SK-N-SH treated with all-trans-retinoic acid at 6 μM for 48 hours (cell line): Measurements from ENCODE around the gene FAM151A.

Experiments
- ATAC-seq: fragments of 200-7000 bp; cut with Tn5 transposase; 3 replicates; pipeline ENCODE4 v1.9.1; 2020; ENCODE audit warnings: mild to moderate bottlenecking, moderate library complexity
- BACH2 ChIP-seq: fragments of 250-450 bp; sonication (Bioruptor Pico); IDR thresholded peaks from 2 replicates; pipeline ENCODE4 v1.9.0; 2021; ENCODE audit warnings: mild to moderate bottlenecking, borderline replicate concordance
- CREB5 ChIP-seq: fragments of 250-450 bp; sonication (Bioruptor Pico); IDR thresholded peaks from 2 replicates; pipeline ENCODE4 v1.5.1; 2020; ENCODE audit warnings: low read depth, mild to moderate bottlenecking, moderate library complexity
- CSDC2 ChIP-seq: fragments of 250-450 bp; sonication (Bioruptor Pico); IDR thresholded peaks from 2 replicates; pipeline ENCODE4 v1.5.0; 2020; ENCODE audit warnings: mild to moderate bottlenecking, moderate library complexity
- ESRRG ChIP-seq: fragments of 250-450 bp; sonication (Bioruptor Pico); IDR thresholded peaks from 2 replicates; pipeline ENCODE4 v1.6.1; 2021; ENCODE audit warnings: mild to moderate bottlenecking
- GLIS3 ChIP-seq: fragments of 250-450 bp; sonication (Bioruptor Pico); IDR thresholded peaks from 2 replicates; pipeline ENCODE4 v1.5.0; 2020; ENCODE audit warnings: mild to moderate bottlenecking, moderate library complexity
- ISL1 ChIP-seq: fragments of 250-450 bp; sonication (Bioruptor Pico); IDR thresholded peaks from 2 replicates; pipeline ENCODE4 v2.1.2; 2022; ENCODE audit warnings: mild to moderate bottlenecking, moderate library complexity
- OSR1 ChIP-seq: fragments of 250-450 bp; sonication (Bioruptor Pico); IDR thresholded peaks from 2 replicates; pipeline ENCODE4 v1.8.0; 2022; ENCODE audit warnings: moderate library complexity, mild to moderate bottlenecking, inconsistent platforms
- PPARA ChIP-seq: fragments of 250-450 bp; sonication (Bioruptor Pico); IDR thresholded peaks from 2 replicates; pipeline ENCODE4 v1.5.0; 2020; ENCODE audit warnings: mild to moderate bottlenecking, borderline replicate concordance
- RARB ChIP-seq: fragments of 250-450 bp; sonication (Bioruptor Pico); IDR thresholded peaks from 2 replicates; pipeline ENCODE4 v1.8.0; 2021; ENCODE audit warnings: mild to moderate bottlenecking, moderate library complexity
- SNAI2 ChIP-seq: fragments of 250-450 bp; sonication (Bioruptor Pico); IDR thresholded peaks from 2 replicates; pipeline ENCODE4 v1.5.0; 2020; ENCODE audit warnings: mild to moderate bottlenecking, moderate library complexity
- TCF4 ChIP-seq: fragments of 250-450 bp; sonication (Bioruptor Pico); IDR thresholded peaks from 2 replicates; pipeline ENCODE4 v1.8.0; 2021; ENCODE audit warnings: mild to moderate bottlenecking, moderate library complexity, borderline replicate concordance
- ZC3H10 ChIP-seq: fragments of 250-450 bp; sonication (Bioruptor Pico); IDR thresholded peaks from 2 replicates; pipeline ENCODE4 v1.5.1; 2021; ENCODE audit warnings: mild to moderate bottlenecking, moderate library complexity
- ZFP3 ChIP-seq: fragments of 250-450 bp; sonication (Bioruptor Pico); IDR thresholded peaks from 2 replicates; pipeline ENCODE4 v1.5.0; 2020; ENCODE audit warnings: mild to moderate bottlenecking, moderate library complexity
- ZFP30 ChIP-seq: fragments of 450-650 bp; formaldehyde crosslinking; IDR thresholded peaks from 2 replicates; pipeline ENCODE4 v1.5.0; 2022; ENCODE audit warnings: mild to moderate bottlenecking, moderate library complexity
- ZNF565 ChIP-seq: fragments of 450-650 bp; formaldehyde crosslinking; conservative IDR thresholded peaks from 2 replicates; pipeline ENCODE4 v1.5.0; 2020; ENCODE audit warnings: low read depth, mild to moderate bottlenecking, moderate library complexity
- ZNF70 ChIP-seq: fragments of 450-650 bp; formaldehyde crosslinking; IDR thresholded peaks from 2 replicates; pipeline ENCODE4 v1.5.0; 2020; ENCODE audit warnings: mild to moderate bottlenecking, moderate library complexity
- ZNF8 ChIP-seq: fragments of 450-650 bp; formaldehyde crosslinking; IDR thresholded peaks from 2 replicates; pipeline ENCODE4 v1.5.0; 2020; ENCODE audit warnings: mild to moderate bottlenecking, moderate library complexity
- TF ChIP-seq, protein P1 (sequence below): fragments of 250-450 bp; sonication (Bioruptor Pico); IDR thresholded peaks from 2 replicates; pipeline ENCODE4 v1.5.0; 2020; ENCODE audit warnings: mild to moderate bottlenecking, moderate library complexity
- TF ChIP-seq, protein P2 (sequence below): fragments of 250-450 bp; sonication (Bioruptor Pico); IDR thresholded peaks from 2 replicates; pipeline ENCODE4 v1.8.0; 2021; ENCODE audit warnings: low read depth, mild to moderate bottlenecking, moderate library complexity, borderline replicate concordance
- TF ChIP-seq, protein P3 (sequence below): fragments of 250-450 bp; sonication (Bioruptor Pico); IDR thresholded peaks from 2 replicates; pipeline ENCODE4 v1.5.1; 2021; ENCODE audit warnings: mild to moderate bottlenecking, moderate library complexity

Gene FAM151A

DNA sequence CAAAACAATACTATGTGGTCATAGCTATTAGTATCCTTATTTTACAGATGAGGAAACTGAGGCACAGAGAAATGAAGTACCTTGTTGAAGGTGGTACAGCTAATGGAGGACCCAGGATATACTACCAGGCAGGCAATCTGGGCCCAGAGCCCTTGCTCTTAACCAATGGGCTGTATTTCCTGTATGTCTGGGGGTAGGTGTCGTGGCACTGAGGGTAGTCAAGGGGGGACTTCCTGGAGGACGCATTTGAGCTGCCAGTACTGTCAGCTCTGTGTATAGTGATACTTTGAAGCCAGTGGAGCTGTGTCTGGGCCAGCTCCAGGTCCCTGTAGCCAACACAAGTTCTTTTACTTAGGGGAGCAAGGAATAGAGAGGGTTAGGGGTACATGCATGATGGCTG is 34.9 kb downstream of the FAM151A start (continued):
- TF ChIP-seq TCF4 (no peak), ESRRG (CRISPR knock-in tag) (no peak), ZNF8 (CRISPR knock-in tag) (no peak)

DNA sequence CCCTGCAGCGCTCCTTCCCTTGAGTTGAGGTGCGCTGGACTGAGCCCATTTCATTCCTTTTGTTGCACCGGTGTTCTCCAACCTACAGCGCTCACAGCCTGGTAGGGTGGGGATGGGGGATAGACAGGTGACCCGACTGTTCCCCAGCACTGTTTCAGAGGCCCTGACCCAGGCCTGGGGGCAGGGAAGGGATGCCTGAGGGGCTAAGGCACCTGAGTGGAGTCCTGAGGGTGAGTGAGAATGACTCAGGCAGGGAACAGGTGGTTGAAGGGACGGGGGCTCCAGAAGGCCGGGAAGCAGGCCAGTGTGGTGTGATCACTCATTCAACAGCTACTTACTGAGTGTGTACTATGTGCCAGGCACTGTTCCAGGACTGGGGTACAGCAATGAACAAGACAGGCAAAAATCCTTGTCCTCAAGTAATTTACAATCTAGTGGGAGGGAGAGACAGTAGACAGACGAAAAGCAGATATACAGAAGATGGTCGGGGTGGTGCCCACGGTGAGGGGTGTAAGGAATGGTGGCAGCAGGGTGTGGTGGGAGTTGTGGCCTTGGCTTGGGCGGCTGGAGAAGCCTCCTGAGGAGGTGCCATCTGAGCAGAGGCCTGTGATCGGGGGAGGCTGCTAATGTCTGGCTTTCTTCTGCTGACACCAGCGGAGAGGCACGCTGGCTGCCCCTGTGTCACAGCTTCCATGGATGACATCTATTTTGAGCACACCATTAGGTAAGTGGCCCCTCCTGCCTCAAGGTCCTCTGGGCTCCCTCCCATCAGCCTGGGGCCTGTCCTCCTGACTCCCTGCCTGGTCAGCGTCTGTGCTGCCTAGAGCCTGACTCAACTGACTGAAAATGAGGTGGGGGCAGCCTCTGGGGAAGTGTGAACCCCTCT is 37.9 kb downstream of the FAM151A start:
- TF ChIP-seq GLIS3 (CRISPR knock-in tag), result no peak
- TF ChIP-seq, protein P1, sequence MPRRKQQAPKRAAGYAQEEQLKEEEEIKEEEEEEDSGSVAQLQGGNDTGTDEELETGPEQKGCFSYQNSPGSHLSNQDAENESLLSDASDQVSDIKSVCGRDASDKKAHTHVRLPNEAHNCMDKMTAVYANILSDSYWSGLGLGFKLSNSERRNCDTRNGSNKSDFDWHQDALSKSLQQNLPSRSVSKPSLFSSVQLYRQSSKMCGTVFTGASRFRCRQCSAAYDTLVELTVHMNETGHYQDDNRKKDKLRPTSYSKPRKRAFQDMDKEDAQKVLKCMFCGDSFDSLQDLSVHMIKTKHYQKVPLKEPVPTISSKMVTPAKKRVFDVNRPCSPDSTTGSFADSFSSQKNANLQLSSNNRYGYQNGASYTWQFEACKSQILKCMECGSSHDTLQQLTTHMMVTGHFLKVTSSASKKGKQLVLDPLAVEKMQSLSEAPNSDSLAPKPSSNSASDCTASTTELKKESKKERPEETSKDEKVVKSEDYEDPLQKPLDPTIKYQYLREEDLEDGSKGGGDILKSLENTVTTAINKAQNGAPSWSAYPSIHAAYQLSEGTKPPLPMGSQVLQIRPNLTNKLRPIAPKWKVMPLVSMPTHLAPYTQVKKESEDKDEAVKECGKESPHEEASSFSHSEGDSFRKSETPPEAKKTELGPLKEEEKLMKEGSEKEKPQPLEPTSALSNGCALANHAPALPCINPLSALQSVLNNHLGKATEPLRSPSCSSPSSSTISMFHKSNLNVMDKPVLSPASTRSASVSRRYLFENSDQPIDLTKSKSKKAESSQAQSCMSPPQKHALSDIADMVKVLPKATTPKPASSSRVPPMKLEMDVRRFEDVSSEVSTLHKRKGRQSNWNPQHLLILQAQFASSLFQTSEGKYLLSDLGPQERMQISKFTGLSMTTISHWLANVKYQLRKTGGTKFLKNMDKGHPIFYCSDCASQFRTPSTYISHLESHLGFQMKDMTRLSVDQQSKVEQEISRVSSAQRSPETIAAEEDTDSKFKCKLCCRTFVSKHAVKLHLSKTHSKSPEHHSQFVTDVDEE (CRISPR knock-in tag), result no peak
- no peak for TF ChIP-seq ZFP3 (CRISPR knock-in tag)
- TF ChIP-seq PPARA (CRISPR knock-in tag), result no peak
- TF ChIP-seq ZC3H10, result no peak
- no peak for TF ChIP-seq SNAI2 (CRISPR knock-in tag)
- no peak for TF ChIP-seq TCF4
- TF ChIP-seq RARB (CRISPR knock-in tag), result no peak
- TF ChIP-seq ZNF8 (CRISPR knock-in tag), result no peak
- no peak for TF ChIP-seq ZNF70 (CRISPR knock-in tag)
- ATAC-seq, result no peak

DNA sequence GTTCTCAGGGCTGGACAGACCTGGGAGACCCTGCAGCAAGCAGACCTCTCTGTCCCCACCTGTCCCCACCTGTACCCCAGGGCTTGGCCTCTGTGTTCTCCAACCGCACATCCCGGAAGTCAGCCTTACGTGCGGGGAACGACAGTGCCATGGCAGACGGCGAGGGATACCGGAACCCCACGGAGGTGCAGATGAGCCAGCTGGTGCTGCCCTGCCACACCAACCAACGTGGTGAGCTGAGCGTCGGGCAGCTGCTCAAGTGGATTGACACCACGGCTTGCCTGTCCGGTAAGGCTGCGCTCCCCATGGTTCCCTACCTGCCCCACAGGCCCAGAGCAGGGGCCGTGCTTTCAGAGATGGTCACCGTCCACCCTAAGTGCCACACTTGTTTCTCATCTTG is 38.8 kb downstream of the FAM151A start:
- no peak for ATAC-seq
- TF ChIP-seq CREB5 (CRISPR knock-in tag), result no peak
- no peak for TF ChIP-seq ZFP30

- no peak for ATAC-seq
- TF ChIP-seq OSR1 (CRISPR knock-in tag) (no peak), ZFP30 (no peak), CREB5 (CRISPR knock-in tag) (no peak), CSDC2 (no peak), ZNF565 (no peak), ZNF8 (CRISPR knock-in tag) (no peak), RARB (CRISPR knock-in tag) (no peak), BACH2 (CRISPR knock-in tag) (no peak), ISL1 (CRISPR knock-in tag) (no peak), GLIS3 (CRISPR knock-in tag) (no peak), TCF4 (no peak)
- TF ChIP-seq, protein P2, sequence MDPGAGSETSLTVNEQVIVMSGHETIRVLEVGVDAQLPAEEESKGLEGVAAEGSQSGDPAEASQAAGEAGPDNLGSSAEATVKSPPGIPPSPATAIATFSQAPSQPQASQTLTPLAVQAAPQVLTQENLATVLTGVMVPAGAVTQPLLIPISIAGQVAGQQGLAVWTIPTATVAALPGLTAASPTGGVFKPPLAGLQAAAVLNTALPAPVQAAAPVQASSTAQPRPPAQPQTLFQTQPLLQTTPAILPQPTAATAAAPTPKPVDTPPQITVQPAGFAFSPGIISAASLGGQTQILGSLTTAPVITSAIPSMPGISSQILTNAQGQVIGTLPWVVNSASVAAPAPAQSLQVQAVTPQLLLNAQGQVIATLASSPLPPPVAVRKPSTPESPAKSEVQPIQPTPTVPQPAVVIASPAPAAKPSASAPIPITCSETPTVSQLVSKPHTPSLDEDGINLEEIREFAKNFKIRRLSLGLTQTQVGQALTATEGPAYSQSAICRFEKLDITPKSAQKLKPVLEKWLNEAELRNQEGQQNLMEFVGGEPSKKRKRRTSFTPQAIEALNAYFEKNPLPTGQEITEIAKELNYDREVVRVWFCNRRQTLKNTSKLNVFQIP (CRISPR knock-in tag), result no peak
- TF ChIP-seq, protein P3, sequence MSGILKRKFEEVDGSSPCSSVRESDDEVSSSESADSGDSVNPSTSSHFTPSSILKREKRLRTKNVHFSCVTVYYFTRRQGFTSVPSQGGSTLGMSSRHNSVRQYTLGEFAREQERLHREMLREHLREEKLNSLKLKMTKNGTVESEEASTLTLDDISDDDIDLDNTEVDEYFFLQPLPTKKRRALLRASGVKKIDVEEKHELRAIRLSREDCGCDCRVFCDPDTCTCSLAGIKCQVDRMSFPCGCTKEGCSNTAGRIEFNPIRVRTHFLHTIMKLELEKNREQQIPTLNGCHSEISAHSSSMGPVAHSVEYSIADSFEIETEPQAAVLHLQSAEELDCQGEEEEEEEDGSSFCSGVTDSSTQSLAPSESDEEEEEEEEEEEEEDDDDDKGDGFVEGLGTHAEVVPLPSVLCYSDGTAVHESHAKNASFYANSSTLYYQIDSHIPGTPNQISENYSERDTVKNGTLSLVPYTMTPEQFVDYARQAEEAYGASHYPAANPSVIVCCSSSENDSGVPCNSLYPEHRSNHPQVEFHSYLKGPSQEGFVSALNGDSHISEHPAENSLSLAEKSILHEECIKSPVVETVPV (CRISPR knock-in tag), result no peak
Measured at GRCh38 chr1:54583871-54584270, 39.5 kb downstream of the FAM151A start.
